Measurements from ENCODE around the gene GRK5.

GRK5 gene

GRCh38 chr10:119505131-119505551 is 297.8 kb downstream of the GRK5 start:
- ATAC-seq (ENCODE audit: insufficient read depth, low read depth) (no peak), DNase-seq (no peak)
- Histone ChIP-seq H3K4me2 (ENCODE audit: insufficient read depth, low read length) (no peak overlapping the region), H3K27ac (ENCODE audit: low read length) (peak overlapping the region; percentile 36; the same call in 1 of the 2 replicates), H2AFZ (ENCODE audit: low read depth, low read length) (no peak overlapping the region), H3K4me1 (ENCODE audit: insufficient read depth, low read length) (peaks cover 36% of the 10 kb centered on the region), H3K4me3 (ENCODE audit: low read depth in 1 of 2, low read length in 2 of 2) (no peak overlapping the region), H3K79me2 (ENCODE audit: insufficient read depth, low read length) (peaks cover 3% of the 10 kb centered on the region; the same call in 1 of the 2 replicates), H3K9ac (ENCODE audit: low read depth, low read length) (no peak overlapping the region), H3K9me3 (ENCODE audit: insufficient read depth, low read length, severe bottlenecking) (no peaks in the 10 kb centered on the region), H3K27me3 (ENCODE audit: insufficient read depth, low read length, poor library complexity) (no peaks in the 10 kb centered on the region), H3K36me3 (ENCODE audit: insufficient read depth, low read length) (peaks cover 24% of the 10 kb centered on the region), H4K20me1 (ENCODE audit: insufficient read depth, low read length) (no peaks in the 10 kb centered on the region)
- TF ChIP-seq CTCF (IDR thresholded peaks at IDR 0.05; ENCODE audit: borderline replicate concordance, extremely low read depth, low read length, poor library complexity, severe bottlenecking) (no peak), EZH2 (IDR thresholded peaks at IDR 0.05; ENCODE audit: borderline replicate concordance, low read depth, low read length, severe bottlenecking) (no peak)
